Measurements from ENCODE around the gene GSE1.

GSE1 gene

DNA sequence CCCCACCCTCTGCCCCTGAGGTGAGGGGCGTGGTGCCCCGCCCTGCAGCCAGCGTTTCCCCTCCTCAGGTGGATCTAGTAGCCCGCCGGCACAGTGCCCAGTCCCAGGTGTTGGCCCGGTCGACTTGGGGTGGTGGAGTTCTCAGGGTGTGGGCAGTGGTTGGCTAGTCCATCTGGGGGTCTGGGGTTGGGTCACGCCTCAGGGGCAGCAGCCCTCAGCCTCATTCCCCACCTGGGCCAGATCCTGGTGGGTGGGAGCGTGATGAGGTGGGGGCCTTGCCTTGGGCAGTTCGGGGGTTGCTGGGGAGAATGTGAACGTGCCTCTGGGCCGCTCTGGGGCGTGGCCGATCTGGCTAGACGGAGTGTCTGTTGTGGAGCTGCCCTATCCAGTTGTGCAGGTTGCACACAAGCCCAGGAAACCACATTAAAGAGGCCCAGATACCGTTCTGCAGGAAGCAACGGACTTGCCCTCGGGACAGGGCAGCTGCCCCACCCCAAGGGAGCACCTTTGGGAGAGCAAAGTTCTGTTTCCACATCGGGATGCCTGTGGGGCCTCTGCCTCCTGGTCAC is 32.0 kb downstream of the GSE1 start:
- DNase-seq, result no peak

DNA sequence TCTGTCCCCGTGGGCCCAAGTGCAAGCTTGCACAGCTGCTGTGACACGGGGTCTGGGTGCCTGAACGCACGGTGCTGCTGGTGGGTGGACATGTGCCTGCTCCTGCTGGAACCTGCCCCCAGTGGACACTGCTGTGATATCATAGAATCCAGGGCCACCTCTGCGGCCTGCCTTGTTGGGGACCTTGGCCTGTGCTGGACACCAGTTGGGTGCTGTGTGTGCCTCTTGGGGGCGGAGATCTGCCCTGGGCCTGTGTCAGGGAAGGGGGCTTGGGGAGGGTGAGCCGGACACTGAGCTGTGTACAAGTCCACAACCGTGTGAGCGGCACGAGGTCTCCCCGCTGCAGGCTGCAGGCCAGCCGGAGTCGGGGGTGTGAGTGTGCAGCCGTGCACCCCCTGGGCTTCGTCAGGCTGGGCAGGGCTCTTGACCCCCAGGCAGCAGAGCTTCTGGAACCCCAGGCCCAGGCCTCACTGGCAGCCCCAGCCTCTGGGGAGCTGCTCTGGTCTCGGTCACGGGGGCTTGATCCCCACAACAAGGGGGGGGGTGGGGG is 33.3 kb downstream of the GSE1 start:
- no peak for DNase-seq

DNA sequence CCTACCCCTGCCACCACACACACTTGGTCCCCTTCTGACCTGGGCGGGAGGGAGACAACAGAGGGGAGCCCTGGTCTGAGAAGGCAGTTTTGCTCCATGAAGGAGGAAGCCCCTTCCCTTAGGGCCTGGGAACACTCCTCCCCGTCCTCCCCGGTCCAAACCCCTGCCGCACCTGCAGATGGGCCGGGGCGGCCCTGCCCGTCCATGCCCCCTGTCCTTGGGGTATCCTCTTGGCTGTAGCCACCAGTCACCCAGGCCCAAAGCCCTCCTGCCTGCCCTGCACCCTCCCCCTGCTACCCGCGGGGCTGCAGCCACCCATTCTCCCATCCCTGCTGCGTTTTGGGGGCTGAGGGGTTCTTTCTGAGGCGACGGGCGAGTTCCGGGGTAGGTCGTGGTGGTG is 33.9 kb downstream of the GSE1 start:
- no peak for DNase-seq

DNA sequence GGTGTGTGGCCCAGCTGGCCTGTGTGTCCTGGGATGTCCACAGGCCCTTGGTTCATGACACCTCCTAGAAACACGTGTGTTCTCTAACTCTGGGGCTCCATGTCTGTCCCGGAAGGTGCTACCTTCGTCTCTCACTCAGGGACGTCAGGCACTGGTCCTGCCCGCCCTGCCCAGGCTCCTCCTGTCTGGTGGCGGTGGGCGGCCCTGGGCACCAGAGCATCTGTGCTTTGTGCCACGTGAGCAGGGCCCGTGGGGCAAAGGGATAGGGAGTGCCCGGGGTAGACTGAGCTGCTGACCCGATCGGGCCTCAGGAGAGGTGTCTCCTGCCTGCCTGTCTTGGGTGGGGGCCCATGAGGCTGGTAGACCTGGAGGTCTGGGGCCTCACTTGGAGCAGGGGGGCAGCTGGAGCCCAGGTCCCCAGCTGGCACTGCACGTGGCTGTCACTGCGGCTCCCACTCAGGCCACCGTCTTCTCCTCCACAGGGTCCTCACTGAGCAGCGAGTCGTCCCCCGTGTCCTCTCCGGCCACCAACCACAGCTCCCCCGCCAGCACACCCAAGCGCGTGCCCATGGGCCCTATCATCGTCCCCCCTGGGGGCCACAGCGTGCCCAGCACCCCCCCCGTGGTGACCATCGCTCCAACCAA is 35.1 kb downstream of the GSE1 start:
- DNase-seq, result no peak

GRCh38 chr16:85648805-85649204 is 35.7 kb downstream of the GSE1 start:
- DNase-seq, result no peak

DNA sequence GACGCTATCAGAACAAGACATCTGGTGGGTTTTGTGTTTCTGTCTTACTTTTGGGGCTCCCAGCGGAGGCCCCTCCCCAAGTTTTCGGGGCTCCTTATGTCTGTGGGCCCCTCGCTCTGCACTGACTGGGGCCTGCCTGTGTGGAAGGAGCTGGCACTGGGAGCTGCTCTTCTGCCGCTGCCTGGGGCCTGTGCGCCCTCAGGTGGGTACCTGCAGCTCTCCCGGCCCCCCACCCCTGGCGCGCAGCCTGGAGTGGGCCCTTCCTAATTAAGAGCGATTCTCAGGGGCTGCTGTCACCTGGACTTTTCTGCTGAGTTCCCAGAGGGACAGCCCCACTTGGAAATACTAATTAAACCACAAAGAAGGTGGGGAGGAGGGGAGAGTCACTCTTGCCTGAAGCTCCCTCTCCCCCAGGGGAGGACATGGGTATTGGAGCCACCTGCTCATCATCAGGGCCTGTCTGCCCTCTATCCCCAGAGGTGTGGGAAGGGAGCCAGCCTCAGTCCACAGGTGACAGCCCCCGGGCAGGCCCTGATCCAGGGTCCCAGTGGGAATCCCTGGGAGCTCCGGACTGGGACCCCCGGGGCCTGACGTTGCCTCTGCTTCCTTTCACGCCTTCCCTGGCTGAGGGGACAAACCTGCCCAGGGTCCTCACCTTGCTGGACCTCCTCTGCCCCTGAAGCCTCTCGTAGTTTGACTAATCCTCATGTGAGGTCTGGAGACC is 36.5 kb downstream of the GSE1 start:
- DNase-seq, result no peak

DNA sequence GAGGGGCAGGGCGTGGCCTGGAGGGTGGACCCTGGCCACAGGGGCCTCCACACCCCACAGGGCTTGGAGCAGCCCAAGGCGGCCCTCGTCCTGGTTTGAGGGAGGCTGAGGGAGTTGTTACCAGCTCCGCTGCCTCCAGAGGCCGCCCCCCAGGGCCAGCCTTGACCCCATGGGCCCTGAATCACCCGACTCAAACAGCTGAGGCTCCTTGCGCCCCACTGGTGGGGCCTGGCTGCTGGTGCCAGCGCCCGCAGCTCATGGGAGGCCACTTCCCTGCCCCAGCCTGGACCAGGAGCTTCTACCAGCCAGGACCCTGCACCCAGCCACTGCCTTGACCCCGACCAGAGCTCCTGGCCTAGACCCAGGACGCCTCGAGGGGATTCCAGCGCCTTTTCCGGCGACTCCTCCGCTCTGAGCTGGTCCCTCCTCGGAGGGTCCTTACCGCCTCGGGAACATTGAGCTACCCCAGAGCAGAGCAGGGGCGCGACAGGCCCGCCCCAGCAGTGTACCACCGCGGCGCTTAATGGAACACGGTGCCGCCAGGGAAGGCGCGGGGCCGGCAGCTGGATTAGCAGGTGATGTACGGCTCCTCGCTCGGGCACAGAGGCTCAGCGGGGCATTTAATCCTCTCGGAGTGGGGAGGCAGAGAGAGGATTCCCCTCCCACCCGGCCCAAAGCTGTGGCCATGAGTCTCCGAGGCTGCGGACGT is 37.2 kb downstream of the GSE1 start:
- peak in 1 of 58 donors; percentile 60 for DNase-seq

GRCh38 chr16:85650844-85651628 is 37.9 kb downstream of the GSE1 start:
- DNase-seq, result peak in 43 of 58 donors; percentile 21 to 80 (median 53)

DNA sequence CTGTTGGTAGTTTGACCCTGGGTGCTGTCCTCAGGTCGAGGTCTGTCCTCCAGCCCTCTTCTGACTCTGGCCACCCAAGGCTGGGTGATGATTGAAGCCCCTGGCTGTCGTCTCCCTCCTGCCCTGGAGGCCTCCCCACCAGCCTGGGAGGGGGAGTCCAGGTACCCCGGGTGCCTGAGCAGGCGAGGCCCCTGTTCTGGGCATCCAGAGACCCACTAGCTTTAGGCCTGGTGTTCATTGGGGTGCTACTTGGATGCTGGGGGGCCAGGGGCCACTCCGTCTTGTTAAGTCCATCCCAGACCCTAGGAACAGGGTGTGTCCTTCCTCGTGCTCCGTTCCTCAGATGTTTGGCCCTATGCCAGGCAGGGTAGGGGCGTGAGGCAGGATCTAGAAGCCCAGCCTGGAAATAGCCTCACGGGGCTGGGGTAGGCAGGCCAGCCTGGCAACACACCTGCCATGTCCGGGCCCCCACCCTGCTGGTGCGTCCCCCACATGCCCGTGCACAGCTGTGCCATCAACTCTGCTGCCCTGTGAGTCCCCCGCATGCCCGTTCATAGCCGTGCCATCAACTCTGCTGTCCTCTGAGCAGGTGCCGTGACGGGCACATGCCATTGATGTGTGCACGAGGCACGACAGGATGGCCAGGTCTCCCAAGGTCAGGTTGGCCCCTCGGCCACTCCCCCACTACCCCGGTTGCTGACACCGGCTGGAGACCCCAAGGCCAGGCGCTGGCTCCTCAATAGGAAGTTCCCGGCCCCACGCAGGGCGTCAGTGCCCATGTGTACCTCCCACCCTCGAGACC is 38.7 kb downstream of the GSE1 start:
- DNase-seq, result peak in 3 of 58 donors; percentile 28 to 56 (median 34)

DNA sequence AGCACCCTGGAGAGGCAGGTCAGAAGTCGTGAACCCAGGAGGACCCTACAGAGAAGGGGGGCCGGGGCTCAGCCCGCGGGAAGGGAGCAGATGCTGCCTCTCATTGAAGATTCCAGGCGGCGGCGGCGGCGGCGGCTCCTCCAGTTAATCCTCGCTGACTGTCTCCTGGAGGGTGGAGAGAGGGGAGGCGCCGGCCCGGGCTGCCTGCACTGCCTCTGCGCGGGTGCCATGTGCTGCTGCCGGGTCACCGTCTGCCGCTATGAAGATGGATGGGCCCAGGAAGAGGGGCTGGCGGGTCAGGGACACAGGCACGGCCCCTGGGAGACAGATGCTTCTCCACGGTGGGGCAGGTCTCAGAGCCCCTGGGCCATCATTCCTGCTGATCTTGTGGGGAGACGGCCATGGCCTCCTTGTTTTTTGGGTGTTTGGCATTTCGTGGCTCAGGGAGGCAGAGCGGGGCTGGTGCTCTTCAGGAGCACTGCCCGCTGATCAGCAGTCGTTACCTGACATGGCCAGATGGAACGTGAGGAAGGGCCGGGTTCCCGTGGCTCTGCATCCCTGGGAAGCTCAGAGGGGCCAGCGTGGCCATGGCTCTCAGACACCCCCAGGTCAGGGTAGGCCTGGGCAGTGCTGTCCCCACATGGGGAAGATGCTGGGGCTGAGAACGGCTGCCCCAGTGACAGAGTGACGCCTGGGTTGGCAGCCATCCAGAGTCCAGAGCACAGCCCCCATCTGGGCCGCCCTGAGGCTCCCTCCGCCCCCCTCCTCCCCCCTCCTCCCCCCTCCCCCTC is 39.5 kb downstream of the GSE1 start:
- DNase-seq, result peak in 45 of 58 donors; percentile 19 to 89 (median 50)

- peak in 3 of 58 donors; percentile 34 to 71 (median 60) for DNase-seq
Measured at GRCh38 chr16:85653290-85653891, 40.3 kb downstream of the GSE1 start.

GRCh38 chr16:85654251-85655095 is 41.4 kb downstream of the GSE1 start:
- DNase-seq, result no peak

DNA sequence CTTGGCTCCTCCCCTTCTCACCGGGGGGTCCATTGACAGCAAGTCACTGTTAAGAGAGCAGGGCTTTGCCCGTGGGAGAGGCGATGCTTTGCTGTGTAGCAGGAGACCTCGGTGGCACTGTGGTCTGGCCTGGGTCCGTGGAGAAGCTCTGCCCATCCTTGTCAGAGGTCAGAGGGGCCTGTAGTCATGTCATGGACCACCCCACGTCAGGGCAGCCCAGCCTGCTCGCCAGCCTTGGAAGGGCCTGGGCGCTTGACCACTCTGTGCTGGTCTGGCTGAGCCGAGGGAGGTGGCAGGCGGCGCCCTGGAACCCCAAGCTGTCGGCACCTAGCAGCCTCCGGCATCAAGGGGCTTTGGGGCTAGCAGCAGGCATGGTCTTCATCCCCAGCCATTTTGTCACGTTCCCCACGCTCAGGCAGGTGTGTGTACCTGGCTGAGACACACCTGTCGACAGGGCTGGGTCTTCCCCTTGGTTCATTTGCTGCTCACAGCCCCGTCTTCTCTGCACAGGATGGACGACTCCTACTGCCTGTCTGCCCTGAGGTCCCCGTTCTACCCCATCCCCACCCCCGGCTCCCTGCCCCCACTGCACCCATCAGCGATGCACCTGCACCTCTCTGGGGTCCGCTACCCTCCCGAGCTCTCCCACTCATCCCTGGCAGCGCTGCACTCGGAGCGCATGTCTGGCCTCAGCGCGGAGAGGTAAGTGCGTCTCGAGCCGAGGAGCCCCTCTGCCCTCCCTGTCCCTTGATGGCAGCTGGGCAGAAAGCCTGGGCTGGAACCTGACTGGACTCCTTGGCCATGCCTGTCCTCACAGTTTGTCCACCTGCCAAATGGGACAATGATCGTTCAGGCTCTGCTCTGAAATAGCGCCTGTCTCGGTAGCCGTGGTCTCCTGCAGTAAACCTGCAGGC is 42.4 kb downstream of the GSE1 start:
- DNase-seq, result peak in 1 of 58 donors; percentile 30

GRCh38 chr16:85656351-85657266 is 43.5 kb downstream of the GSE1 start:
- peak in 7 of 58 donors; percentile 20 to 56 (median 26) for DNase-seq

- DNase-seq, result no peak
Measured at GRCh38 chr16:85657267-85657650, 44.1 kb downstream of the GSE1 start.
